ENCODE measurements around the gene KLHL36.

KLHL36 gene

DNA sequence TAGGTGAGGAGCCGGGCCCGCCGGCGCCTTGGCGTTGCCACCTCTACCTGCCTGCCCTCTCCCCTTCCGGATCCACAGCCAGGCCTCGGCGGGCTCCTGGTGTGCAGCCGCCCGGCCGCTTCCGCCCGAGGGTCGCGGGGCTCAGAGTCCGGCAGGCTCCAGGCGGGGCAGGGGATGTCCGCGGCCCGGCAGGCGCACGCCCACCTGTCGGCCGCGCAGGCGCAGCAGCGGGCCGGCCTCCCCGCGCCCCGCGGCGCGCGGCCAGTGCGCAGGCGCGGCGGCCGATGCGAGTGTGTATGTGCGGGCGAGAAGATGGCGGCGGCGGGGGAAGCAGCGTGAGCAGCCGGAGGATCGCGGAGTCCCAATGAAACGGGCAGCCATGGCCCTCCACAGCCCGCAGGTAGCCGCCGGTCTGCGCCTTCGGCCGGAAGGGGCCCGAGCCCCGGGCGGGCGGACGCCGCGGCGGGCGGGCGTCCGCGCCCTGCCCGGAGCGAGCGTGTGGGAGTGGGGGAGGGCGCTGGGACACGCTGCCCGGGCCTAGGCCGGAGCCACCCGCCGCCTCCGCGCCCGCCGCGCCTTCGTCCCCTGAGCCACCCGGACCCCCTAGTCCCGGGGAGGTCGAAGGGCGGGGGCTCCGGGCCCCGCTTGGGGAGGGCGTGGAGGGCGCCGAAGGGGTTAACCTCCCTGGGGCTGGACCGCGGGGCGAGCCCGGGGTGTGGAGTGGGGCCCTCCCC lies 51.6 kb downstream of the KLHL36 start, which contains the start of gene USP10:
Gene USP10, plus strand, starts transcription at position 289 of the 734 bp plus-strand sequence. Its CDS starts 91 bp downstream, at position 380.
- peak; percentile 18 for DNase-seq

- DNase-seq, result no peak
These were observed 52.4 kb downstream of the KLHL36 start for GRCh38 chr16:84700446-84701300.

DNA sequence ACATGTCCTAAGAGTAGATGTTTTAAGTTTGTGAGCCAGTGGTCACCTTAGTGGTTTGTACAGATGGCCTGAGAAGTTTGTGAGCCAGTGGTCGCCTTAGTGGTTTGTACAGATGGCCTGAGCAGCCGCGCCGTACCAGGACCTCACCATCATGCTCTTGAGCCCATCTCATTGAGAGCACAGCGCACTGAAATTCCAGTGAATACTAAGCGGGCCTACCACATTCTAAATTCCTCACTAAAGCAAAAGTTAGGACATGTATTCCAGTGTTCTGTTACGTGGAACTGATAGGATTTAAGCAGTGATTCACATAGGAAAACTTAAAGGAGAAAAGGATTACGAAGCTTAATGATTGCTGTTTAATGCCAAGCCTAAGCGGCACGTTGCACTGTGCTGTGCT lies 55.4 kb downstream of the KLHL36 start:
- no peak for DNase-seq

DNA sequence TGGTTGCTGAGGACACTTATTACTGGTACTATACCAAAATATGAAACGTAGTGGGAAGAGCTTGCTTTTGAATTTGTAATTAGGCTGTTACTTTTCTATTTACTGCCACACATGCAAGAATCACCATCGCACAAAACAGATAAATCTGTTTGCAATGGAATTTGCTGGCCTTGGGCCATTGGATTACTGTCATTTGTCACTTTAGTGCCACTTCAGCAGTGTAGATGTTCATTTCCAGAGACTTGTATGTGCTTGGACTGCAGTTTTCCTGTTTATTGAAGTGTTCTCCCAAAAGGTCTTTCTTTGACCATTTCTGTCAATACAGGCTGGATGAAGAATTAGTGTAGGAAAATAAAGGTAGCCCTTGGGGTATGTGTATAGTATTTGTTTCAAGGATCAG lies 55.9 kb downstream of the KLHL36 start:
- no peak for DNase-seq

DNA sequence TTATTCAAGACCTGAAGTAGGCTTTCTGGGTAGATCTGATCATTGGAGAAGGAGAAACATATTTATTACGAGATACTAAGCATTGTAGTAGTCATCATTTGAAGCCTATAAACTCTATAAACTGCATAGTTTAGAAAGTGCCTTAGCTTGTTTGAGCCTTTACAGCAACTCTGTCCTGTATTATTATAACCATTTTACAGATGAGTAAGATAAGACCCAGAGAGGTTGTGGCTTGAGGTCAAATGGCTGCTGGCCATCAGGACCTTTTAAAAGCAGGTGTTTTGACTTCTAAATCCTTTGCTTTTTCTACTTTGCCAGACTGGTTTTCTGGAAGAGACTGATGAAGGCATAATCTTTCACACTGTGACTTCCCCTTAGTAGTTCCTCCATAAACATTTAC lies 58.5 kb downstream of the KLHL36 start:
- DNase-seq, result no peak

GRCh38 chr16:84709609-84710008 lies 61.3 kb downstream of the KLHL36 start:
- DNase-seq, result no peak

DNA sequence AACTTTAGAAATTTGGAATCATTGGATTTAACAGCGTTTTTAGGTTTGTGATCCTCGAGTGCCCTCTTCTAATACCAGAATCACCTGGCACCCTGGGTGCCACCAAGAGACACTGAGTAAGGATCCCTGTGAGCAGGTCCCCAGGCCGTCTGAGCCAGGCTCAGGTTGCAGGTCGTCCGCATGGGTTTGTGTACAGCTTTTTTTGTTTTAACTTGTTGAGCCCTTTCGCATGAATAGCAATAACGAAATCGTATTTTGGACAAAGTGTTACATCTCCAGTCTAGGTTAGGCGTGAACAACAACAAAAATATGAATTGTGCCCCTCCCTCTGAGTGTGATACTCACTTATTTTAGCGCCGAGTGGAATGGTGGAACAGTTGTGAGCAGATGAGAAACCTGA lies 62.4 kb downstream of the KLHL36 start:
- DNase-seq, result no peak
